ENCODE data around the gene CCNL2.

The CCNL2 gene

DNA sequence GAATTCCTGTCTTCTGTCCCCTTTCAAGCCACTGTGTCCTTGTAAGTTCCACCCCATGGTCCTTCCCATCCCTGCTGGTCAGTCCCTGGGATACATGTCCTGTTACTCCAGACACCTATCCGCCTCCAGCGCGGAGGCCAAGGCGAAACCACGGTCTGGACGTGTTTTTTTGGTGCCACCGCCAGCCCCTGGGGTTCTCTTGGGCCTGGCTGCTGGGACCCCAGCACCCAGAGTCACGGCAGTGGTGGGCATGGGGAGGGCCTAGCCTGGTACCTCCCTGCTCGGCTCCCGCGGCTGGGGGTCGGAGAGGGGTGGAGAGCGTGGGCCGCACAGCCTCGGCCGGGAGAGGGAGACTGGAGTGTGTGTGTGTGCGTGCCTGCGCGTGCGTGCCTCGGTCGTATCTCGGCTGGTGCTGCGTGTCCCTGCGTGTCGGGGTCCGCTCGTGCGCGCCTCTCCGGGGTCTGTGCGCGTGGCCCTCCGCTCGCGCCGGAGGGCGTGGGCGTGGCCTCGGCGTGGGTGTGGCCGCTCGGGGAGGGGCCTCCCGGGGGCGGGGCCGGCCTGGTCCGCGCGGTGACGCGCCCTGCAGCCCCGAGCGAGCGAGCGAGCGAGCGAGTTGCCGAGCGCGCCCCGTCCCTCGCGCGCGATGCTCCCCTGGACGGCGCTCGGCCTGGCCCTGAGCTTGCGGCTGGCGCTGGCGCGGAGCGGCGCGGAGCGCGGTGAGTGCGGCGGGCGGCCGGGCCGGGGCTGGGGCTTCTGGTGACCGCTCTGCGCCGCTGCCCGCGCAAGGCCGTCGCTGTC, 36.2 kb upstream of the CCNL2 start, which contains the start of gene VWA1:
TSS of gene VWA1 (plus strand) at position 585 of the 798 bp plus-strand sequence. CDS start at position 644, 59 bp downstream.
- DNase-seq (ENCODE audit: extremely low read depth, low read depth) = no peak
- TF ChIP-seq, protein P1, sequence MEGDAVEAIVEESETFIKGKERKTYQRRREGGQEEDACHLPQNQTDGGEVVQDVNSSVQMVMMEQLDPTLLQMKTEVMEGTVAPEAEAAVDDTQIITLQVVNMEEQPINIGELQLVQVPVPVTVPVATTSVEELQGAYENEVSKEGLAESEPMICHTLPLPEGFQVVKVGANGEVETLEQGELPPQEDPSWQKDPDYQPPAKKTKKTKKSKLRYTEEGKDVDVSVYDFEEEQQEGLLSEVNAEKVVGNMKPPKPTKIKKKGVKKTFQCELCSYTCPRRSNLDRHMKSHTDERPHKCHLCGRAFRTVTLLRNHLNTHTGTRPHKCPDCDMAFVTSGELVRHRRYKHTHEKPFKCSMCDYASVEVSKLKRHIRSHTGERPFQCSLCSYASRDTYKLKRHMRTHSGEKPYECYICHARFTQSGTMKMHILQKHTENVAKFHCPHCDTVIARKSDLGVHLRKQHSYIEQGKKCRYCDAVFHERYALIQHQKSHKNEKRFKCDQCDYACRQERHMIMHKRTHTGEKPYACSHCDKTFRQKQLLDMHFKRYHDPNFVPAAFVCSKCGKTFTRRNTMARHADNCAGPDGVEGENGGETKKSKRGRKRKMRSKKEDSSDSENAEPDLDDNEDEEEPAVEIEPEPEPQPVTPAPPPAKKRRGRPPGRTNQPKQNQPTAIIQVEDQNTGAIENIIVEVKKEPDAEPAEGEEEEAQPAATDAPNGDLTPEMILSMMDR (IDR thresholded peaks at IDR 0.05; ENCODE audit: low read depth, low read length, missing control alignments) = no peak
- H3K4me3 ChIP-seq (replicated peaks; ENCODE audit: low read depth, low read length) = peak within 1 kb of the TSS; percentile 20

DNA sequence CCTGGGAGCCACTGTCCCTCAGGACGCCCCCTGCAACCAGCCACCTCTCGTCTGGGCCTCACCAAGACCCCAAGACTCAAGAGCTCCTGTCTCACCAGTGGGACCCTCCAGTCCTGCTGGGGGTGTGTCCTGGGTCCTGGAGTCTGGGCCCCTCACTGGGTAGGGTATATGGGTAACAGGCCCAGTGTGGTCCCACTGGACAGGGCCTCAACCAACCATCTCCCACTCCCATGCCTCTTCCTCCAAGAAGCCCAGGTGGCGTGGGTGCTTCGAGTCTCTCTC, 35.6 kb upstream of the CCNL2 start:
- H3K4me3 ChIP-seq (replicated peaks; ENCODE audit: low read depth, low read length) = no peak overlapping the region
- DNase-seq (ENCODE audit: extremely low read depth, low read depth) = no peak
- TF ChIP-seq, protein P1 (IDR thresholded peaks at IDR 0.05; ENCODE audit: low read depth, low read length, missing control alignments) = no peak

DNA sequence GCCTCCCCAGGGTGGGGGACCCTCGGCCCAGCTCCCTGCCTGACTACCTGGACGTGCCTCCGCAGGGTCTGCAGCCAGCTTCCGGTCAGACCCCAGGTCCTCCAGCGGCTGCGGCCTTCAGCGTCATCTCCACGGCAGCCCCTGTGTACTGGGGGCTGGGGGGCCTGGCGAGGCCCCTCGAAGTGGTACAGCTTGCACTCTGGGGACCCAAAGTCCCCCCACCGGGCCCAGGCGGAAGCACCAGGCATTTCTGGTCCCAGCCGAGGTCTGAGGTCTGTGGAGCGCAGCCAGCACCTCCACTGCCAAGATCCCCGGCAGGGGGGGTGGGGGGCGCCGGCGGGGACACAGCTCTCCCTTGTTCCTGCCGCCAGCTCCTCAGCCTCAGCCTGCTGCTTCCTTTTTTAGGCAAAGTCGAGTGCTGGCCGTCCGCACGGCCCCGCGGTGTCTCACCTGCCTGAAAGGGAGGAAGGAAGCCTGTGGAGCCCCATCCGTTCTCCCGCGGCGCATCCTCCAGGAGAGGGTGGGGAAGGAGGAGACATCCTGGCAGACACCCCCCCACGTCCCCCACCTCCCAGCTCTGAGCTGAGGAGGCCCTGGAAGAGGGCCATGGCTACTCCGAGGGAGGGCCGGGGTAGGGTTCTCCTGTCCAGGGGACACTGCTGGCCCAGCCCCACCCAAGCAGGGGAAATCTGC, 35.1 kb upstream of the CCNL2 start:
- no peak for DNase-seq (ENCODE audit: extremely low read depth, low read depth)
- TF ChIP-seq, protein P1 (IDR thresholded peaks at IDR 0.05; ENCODE audit: low read depth, low read length, missing control alignments) = no peak
- H3K4me3 ChIP-seq (replicated peaks; ENCODE audit: low read depth, low read length) = no peak overlapping the region

DNA sequence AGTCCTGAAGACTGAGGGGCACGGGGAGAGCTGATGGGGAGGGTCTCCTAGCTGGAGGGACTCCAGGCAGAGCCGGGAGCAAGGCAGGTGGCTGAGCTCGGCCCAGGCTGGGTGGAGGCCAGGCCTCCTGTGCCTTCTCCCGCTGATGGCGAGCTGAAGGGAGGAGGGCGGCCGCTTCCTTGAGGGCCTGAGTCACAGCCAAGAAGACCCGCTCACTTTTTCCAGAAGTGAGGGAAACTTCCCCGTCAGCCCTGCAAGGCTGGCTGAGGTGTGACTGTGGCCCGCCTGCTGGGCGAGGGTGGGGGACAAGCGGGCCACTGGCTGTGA, 34.6 kb upstream of the CCNL2 start:
- no peak overlapping the region for H3K4me3 ChIP-seq (replicated peaks; ENCODE audit: low read depth, low read length)
- no peak for DNase-seq (ENCODE audit: extremely low read depth, low read depth)
- TF ChIP-seq, protein P1 (IDR thresholded peaks at IDR 0.05; ENCODE audit: low read depth, low read length, missing control alignments) = no peak

DNA sequence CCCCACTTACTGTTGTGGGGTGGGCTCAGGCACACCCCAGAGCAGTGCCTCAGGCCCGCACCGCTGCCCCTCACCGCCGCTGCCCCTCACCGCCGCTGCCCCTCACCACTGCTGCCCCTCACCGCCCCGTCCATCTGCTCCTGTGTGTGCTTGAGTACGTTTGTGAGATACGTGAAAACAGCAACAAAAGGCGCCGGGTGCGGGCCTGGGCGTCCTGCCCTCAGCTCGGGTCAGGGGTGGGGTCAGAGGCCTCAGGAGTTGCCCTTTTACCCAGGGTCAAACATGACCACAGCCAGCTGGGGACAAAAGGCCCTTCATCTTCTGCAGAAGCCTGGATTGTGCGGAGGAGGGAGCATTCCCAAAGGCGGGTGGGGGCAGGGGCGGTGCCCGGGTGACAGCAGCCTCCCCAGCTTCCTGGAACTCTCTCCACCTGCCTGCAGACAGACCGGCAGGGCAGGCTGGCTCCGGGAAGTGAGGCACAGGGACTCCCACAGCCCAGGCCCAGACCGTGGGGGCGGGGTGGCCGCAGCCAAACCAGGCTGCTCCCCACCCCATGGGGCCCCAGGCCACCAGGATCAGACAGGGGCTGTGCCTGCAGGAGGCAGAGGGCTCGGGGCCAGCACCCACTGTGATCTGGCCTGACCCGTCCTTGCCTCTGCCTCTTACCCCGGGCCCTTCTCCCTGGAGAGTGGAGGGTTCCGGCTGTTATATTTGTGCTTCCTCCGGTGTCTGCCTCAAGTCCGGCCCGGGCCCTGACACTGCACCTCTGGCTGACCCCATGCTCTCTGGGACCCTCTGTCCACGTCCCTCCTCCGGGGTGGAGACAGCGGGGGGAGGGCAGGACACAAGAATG, 34.0 kb upstream of the CCNL2 start:
- TF ChIP-seq, protein P1 (IDR thresholded peaks at IDR 0.05; ENCODE audit: low read depth, low read length, missing control alignments) = no peak
- no peak for DNase-seq (ENCODE audit: extremely low read depth, low read depth)
- no peak overlapping the region for H3K4me3 ChIP-seq (replicated peaks; ENCODE audit: low read depth, low read length)

DNA sequence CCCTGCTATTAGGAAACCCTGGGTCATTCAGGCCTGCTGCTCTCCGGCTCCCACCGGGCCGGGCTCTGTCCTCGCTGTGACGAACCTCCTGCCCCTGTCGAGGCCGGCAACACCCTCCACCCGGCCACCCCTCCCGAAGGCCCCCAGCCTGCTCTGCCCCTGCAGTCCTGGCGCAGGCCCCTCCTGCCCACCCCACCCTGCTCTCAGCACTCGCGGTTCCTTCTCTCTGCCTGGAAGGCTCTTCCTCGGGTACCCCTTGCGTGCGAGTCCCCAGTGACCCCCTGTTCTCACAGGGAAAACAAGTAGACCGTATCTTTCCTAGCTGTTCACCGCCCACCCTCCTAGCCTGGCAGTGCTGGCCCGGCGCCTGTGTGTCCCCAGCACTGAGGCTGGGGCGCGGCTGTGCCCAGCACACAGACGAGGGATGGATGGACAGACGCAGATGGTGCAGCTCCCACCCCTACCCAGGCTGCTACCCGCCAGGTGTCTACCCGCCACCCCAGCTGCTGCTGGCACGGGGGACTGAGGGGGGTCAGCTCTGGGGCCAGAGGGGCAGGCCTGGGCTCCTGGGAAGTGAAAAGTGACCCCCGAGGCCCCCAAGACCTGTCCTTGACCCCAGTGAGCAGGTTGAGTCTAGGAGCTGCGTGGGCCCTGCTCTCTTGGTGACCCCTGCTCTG, 33.3 kb upstream of the CCNL2 start:
- no peak overlapping the region for H3K4me3 ChIP-seq (replicated peaks; ENCODE audit: low read depth, low read length)
- no peak for DNase-seq (ENCODE audit: extremely low read depth, low read depth)
- TF ChIP-seq, protein P1 (IDR thresholded peaks at IDR 0.05; ENCODE audit: low read depth, low read length, missing control alignments) = no peak

Data from HFF-Myc (cell line).